Measurements from ENCODE around the gene ZFAND3.

ZFAND3 gene

DNA sequence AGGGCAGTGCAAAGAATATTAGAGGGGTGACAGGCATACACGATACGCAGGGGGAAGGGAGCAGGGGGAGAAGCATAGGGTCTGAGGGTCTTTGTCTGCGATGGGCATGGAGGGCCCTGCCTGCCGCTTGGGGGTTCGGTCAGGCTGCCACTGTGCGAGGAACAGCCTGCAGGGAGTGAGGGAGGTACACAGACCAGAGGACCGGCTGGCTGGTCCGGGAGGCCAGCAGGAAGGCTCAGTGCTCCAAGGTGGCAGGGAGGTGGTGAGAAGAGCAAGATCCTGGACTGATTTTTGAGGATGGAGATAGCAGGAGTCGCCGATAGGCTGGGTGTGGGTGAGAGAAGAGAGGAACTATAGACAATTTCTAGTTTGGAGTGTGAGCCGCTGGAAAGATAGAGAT is 338.4 kb downstream of the ZFAND3 start:
- H3K4me3 ChIP-seq (ENCODE audit: low read length) = no peak overlapping the region
- DNase-seq (ENCODE audit: low read depth) = no peak
- TF ChIP-seq, protein P1, sequence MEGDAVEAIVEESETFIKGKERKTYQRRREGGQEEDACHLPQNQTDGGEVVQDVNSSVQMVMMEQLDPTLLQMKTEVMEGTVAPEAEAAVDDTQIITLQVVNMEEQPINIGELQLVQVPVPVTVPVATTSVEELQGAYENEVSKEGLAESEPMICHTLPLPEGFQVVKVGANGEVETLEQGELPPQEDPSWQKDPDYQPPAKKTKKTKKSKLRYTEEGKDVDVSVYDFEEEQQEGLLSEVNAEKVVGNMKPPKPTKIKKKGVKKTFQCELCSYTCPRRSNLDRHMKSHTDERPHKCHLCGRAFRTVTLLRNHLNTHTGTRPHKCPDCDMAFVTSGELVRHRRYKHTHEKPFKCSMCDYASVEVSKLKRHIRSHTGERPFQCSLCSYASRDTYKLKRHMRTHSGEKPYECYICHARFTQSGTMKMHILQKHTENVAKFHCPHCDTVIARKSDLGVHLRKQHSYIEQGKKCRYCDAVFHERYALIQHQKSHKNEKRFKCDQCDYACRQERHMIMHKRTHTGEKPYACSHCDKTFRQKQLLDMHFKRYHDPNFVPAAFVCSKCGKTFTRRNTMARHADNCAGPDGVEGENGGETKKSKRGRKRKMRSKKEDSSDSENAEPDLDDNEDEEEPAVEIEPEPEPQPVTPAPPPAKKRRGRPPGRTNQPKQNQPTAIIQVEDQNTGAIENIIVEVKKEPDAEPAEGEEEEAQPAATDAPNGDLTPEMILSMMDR (conservative IDR thresholded peaks at IDR 0.05; ENCODE audit: low read depth, low read length) = no peak

DNA sequence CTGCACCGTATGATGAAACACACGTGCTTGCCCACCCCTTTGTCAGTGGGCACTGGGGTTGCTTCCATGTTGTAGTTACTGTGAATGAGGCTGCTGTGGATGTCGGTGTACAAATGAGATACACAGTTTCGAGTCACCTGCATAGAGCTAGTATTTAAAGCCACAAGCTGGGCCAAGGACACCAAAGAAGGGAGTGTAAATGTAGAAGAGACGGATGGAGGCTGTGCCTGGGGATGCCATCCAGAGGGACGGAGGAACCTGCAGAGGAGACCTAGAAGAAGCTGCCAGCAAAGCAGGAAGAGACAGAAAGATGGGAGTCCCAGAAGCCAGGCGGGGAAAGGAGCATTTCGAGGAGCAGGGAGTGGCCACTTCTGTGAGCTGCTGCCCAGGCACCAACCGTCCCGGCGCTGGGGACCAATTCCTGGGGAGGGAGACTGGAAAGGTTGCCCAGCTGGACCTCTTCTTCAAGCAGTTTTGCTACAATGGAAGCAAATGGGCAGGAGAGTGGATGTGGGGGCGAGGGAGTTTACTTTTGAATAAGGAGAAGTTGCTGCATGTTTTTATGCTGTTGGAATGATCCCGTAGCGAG is 339.3 kb downstream of the ZFAND3 start:
- H3K4me3 ChIP-seq (ENCODE audit: low read length) = no peak overlapping the region
- TF ChIP-seq, protein P1 (conservative IDR thresholded peaks at IDR 0.05; ENCODE audit: low read depth, low read length) = no peak
- no peak for DNase-seq (ENCODE audit: low read depth)

DNA sequence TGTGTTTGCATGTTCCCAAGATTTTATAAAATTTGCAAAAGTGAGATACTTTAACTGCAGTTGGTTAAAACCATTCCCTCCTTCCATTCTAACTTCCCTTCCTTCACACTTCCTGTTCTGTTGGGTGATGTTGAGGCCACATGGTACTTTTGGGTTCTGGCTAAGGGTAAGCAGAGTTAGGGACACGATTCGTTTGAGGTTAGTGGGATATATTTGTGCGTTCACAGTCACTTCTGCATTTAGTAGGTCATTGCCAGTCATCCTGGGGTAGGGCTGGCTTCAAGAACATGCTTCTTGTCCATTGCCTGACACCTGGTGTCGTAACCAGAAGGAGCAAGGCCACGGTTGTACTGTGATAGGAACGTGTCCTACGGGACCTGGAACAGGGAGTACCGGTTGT is 340.1 kb downstream of the ZFAND3 start:
- no peak for DNase-seq (ENCODE audit: low read depth)
- no peak overlapping the region for H3K4me3 ChIP-seq (ENCODE audit: low read length)
- TF ChIP-seq, protein P1 (conservative IDR thresholded peaks at IDR 0.05; ENCODE audit: low read depth, low read length) = no peak

DNA sequence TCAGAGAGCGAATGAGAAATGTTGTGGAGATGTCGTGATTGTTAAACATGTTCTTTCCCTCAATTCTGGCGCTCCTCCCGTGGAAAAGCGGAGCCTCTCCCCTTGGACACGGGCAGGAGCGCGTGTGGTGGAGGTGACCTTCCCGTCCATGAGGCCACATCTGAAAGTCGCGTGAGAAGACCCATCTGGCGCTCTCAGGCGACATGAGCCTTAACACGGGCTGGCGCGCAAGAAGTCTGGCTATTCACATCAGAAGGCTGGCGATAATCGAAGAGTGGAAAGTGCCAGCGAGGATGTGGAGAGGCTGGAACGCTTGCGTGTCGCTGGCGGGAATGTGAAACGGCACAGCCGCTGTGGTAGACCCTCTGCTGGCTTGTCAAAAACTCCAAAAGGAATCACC is 341.3 kb downstream of the ZFAND3 start:
- TF ChIP-seq, protein P1 (conservative IDR thresholded peaks at IDR 0.05; ENCODE audit: low read depth, low read length) = no peak
- no peak for DNase-seq (ENCODE audit: low read depth)
- no peak overlapping the region for H3K4me3 ChIP-seq (ENCODE audit: low read length)

DNA sequence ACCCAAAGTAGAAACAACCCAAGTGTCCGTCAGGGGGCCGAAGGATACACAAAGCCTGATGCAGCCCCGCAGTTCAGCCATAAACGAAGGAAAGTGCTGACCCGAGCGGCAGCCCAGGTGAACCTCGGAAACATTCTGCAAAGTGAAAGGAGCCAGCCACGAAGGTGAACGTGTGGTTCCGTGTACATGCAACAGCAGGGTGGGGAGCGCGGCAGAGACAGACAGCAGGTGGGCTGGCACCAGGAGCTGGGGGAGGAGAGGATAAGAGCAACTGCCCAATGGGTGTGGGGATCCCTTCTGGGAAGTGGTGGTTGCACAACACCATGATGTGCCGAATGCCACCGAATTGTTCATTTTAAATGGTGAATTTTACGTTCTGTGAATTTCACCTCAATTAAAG is 341.8 kb downstream of the ZFAND3 start:
- TF ChIP-seq, protein P1 (conservative IDR thresholded peaks at IDR 0.05; ENCODE audit: low read depth, low read length) = no peak
- DNase-seq (ENCODE audit: low read depth) = no peak
- no peak overlapping the region for H3K4me3 ChIP-seq (ENCODE audit: low read length)

DNA sequence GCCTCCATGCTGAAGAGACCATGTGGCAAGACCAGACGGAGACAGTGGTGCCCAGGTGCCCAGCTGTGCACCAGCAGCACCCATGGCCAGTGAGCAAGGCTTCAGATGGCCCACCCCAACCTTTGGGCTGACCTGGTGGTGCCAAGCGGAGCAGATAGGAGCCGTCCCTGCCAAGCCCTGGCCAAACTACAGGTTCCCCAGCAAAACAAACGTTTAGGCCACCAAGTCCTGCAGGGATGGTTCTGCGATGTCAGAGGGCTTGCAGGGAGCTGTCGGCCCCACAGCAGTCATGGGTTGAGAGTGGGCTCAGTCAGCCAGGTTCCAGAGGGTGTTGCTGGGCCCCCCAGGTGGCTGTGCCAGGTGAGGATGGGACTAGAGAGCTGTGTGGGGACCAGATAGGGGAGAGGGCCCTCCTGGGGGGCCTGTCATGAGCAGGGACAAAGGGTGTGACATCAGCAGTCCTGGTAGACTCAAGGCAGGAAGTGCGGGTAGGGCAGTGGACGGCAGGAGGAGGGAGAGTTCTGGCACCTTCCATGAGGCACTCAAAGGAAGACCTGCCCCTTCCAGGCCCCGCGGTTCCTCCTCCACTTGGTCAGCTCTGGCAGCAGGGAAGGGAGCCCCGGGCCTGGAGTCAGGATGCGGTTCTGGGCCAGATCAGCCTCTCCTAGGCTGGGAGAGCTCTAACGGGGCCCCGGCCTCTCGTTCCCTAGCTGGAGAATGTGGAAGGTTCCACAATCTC is 342.4 kb downstream of the ZFAND3 start:
- no peak overlapping the region for H3K4me3 ChIP-seq (ENCODE audit: low read length)
- no peak for DNase-seq (ENCODE audit: low read depth)
- TF ChIP-seq, protein P1 (conservative IDR thresholded peaks at IDR 0.05; ENCODE audit: low read depth, low read length) = no peak

All from retinal pigment epithelial cell (primary cell).